Tibial nerve (tissue), 4 donors: ENCODE results near the gene SUCLG2. TPM values are rescaled to one million over a fixed set of nuclear protein-coding genes. Genes with fewer than 3 reads are reported as not detected.

Experiments used
- DNase-seq, 2 donors: peaks; one replicate each; pipeline ENCODE4 v3.0.0-alpha.2; 2019; ENCODE audit warnings: low spot score in 2 of 2
- H3K27ac ChIP-seq, 4 donors: fragments of 200-600 bp; sonication (generic) in 3 of 4; one replicate each; pipeline ENCODE4 v1.5.1; 2017 to 2019; ENCODE audit warnings: mild to moderate bottlenecking in 1 of 4
- H3K27me3 ChIP-seq, 2 donors: fragments of 200-600 bp; sonication (generic) in 1 of 2; one replicate each; pipeline versions ENCODE4 v1.5.1 to v1.6.0; 2017 to 2019
- H3K36me3 ChIP-seq, 3 donors: fragments of 200-600 bp; sonication (generic); one replicate each; pipeline ENCODE4 v1.5.1; 2018 to 2019
- H3K4me1 ChIP-seq, 4 donors: fragments of 200-600 bp; sonication (generic) in 3 of 4; one replicate each; pipeline ENCODE4 v1.5.1; 2017 to 2019
- H3K4me3 ChIP-seq, 4 donors: fragments of 200-600 bp; sonication (generic) in 3 of 4; one replicate each; pipeline ENCODE4 v1.5.1; 2017 to 2019; ENCODE audit warnings: mild to moderate bottlenecking in 1 of 4, moderate library complexity in 1 of 4
- H3K9me3 ChIP-seq, 4 donors: fragments of 200-600 bp; sonication (generic) in 3 of 4; one replicate each; pipeline ENCODE4 v1.5.1; 2017 to 2019
- EP300 ChIP-seq, 2 donors: sonication (generic); formaldehyde crosslinking; IDR thresholded peaks; one replicate each; pipeline ENCODE4 v1.6.1; 2017; ENCODE audit warnings: antibody characterized with exemption in 2 of 2, mild to moderate bottlenecking in 1 of 2
- POLR2A ChIP-seq, 2 donors: fragments of 450-650 bp; IDR thresholded peaks; one replicate each; pipeline ENCODE4 v1.6.1; 2017; ENCODE audit warnings: antibody characterized with exemption in 2 of 2, mild to moderate bottlenecking in 2 of 2, moderate library complexity in 2 of 2
- WGBS, 2 donors: methylation state at CpG; one replicate each; pipeline ENCODE4 v1.1.5; 2018; 5-methylcytosine and 5-hydroxymethylcytosine counted together
- total RNA-seq, 4 donors: library from RNA; depleted of rRNA; stranded (reverse); fragments of >200 nt; gene quantifications; one replicate each; pipeline ENCODE4 v1.1.0, GENCODE V29; 2016
- TF ChIP-seq, protein P1 (sequence below), 5 experiments: fragments of 200-600 bp in 3 of 5; fragments of 450-650 bp in 2 of 5; sonication (generic) in 3 of 5; IDR thresholded peaks; one replicate each; pipeline ENCODE4 v1.5.1; 2016 to 2019; ENCODE audit warnings: antibody characterized with exemption in 5 of 5, mild to moderate bottlenecking in 3 of 5, moderate library complexity in 2 of 5

Gene SUCLG2
- total RNA-seq, 4 donors from 2014 or later = 28.0 to 52.8 (median 42.7) TPM

GRCh38 chr3:67647390-67647878 is 7.0 kb downstream of the SUCLG2 start:
- no peaks in the 10 kb centered on the region for H3K27me3 ChIP-seq
- H3K4me1 ChIP-seq = peaks cover 0 to 35% (median 7%) of the 10 kb centered on the region in 4 donors
- no peaks in the 10 kb centered on the region for H3K9me3 ChIP-seq
- TF ChIP-seq, protein P1, sequence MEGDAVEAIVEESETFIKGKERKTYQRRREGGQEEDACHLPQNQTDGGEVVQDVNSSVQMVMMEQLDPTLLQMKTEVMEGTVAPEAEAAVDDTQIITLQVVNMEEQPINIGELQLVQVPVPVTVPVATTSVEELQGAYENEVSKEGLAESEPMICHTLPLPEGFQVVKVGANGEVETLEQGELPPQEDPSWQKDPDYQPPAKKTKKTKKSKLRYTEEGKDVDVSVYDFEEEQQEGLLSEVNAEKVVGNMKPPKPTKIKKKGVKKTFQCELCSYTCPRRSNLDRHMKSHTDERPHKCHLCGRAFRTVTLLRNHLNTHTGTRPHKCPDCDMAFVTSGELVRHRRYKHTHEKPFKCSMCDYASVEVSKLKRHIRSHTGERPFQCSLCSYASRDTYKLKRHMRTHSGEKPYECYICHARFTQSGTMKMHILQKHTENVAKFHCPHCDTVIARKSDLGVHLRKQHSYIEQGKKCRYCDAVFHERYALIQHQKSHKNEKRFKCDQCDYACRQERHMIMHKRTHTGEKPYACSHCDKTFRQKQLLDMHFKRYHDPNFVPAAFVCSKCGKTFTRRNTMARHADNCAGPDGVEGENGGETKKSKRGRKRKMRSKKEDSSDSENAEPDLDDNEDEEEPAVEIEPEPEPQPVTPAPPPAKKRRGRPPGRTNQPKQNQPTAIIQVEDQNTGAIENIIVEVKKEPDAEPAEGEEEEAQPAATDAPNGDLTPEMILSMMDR (IDR thresholded peaks at IDR 0.05) = no peak
- TF ChIP-seq EP300 (IDR thresholded peaks at IDR 0.05) = no peak
- no peak for TF ChIP-seq POLR2A (IDR thresholded peaks at IDR 0.05)
- no peak overlapping the region for H3K27ac ChIP-seq
- peaks cover 0 to 15% (median 0%) of the 10 kb centered on the region in 3 donors for H3K36me3 ChIP-seq
- no peak for DNase-seq
- no peak overlapping the region for H3K4me3 ChIP-seq
- WGBS, 2 donors = 59 to 67% methylated on average over 5 of the region's 5 CpGs

GRCh38 chr3:67646586-67647234 is 7.7 kb downstream of the SUCLG2 start:
- WGBS, 2 donors = 79 to 81% methylated on average over 8 of the region's 8 CpGs
- DNase-seq = no peak
- no peaks in the 10 kb centered on the region for H3K9me3 ChIP-seq
- H3K4me1 ChIP-seq = peaks cover 0 to 29% (median 7%) of the 10 kb centered on the region in 4 donors
- H3K4me3 ChIP-seq = no peak overlapping the region
- TF ChIP-seq POLR2A (IDR thresholded peaks at IDR 0.05) (no peak), EP300 (IDR thresholded peaks at IDR 0.05) (no peak)
- TF ChIP-seq, protein P1 (IDR thresholded peaks at IDR 0.05) = no peak
- H3K36me3 ChIP-seq = peaks cover 0 to 15% (median 0%) of the 10 kb centered on the region in 3 donors
- H3K27ac ChIP-seq = no peak overlapping the region
- H3K27me3 ChIP-seq = no peaks in the 10 kb centered on the region

DNA sequence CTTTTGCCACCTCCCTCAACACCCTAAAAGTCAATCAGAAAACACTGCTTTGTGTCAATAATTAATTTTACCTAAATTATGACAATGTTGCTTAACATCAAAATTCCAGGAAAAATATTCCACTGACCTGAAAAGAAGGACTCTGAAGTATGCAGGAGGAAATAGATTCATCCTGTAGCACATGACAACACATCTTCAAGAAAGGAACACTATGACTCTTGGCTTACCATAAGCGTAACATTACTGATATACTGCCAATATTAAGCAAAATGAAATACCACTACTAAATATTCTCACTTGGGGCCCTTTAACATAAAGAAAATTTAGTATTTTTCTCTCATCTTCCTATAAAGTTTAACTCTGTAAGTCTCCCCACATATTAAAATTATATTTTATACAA is 9.6 kb downstream of the SUCLG2 start:
- 90 to 96% methylated on average over 1 of the region's 1 CpG for WGBS, 2 donors
- DNase-seq = no peak
- H3K27me3 ChIP-seq = no peaks in the 10 kb centered on the region
- H3K4me1 ChIP-seq = peaks cover 0 to 18% (median 0%) of the 10 kb centered on the region in 4 donors
- TF ChIP-seq, protein P1 (IDR thresholded peaks at IDR 0.05) = no peak
- TF ChIP-seq POLR2A (IDR thresholded peaks at IDR 0.05) = no peak
- TF ChIP-seq EP300 (IDR thresholded peaks at IDR 0.05) = no peak
- peaks cover 0 to 15% (median 0%) of the 10 kb centered on the region in 3 donors for H3K36me3 ChIP-seq
- H3K27ac ChIP-seq = no peak overlapping the region
- no peak overlapping the region for H3K4me3 ChIP-seq
- no peaks in the 10 kb centered on the region for H3K9me3 ChIP-seq

GRCh38 chr3:67642734-67643133 is 11.7 kb downstream of the SUCLG2 start:
- TF ChIP-seq EP300 (IDR thresholded peaks at IDR 0.05) (no peak), POLR2A (IDR thresholded peaks at IDR 0.05) (no peak)
- TF ChIP-seq, protein P1 (IDR thresholded peaks at IDR 0.05) = no peak
- WGBS, 2 donors = 87 to 94% methylated on average over 1 of the region's 1 CpG
- H3K36me3 ChIP-seq = peaks cover 0 to 15% (median 0%) of the 10 kb centered on the region in 3 donors
- no peak overlapping the region for H3K4me3 ChIP-seq
- no peak overlapping the region for H3K27ac ChIP-seq
- no peak for DNase-seq
- H3K27me3 ChIP-seq = no peaks in the 10 kb centered on the region
- H3K4me1 ChIP-seq = peaks cover 0 to 6% (median 0%) of the 10 kb centered on the region in 4 donors
- no peaks in the 10 kb centered on the region for H3K9me3 ChIP-seq

DNA sequence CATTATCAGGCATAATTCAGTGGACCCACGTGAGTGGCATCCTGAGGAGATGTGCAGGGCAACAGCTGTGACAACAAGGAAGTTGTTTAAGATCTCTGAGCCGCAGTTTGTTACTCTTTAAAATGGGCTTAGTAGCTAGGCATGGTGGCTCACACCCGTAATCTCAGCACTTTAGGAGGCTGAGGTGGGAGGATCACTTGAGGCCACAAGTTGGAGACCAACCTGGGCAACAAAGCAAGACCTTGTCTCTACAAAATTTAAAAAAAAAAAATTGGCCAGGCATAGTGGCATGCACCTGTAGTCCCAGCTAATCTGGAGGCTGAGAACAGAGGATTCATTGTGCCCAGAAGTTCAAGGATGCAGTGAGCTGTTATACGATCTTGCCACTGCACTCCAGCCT is 12.2 kb downstream of the SUCLG2 start:
- WGBS, 2 donors = 79 to 84% methylated on average over 4 of the region's 4 CpGs
- no peak for DNase-seq
- H3K4me1 ChIP-seq = peaks cover 0 to 6% (median 0%) of the 10 kb centered on the region in 4 donors
- TF ChIP-seq POLR2A (IDR thresholded peaks at IDR 0.05) (no peak), EP300 (IDR thresholded peaks at IDR 0.05) (no peak)
- TF ChIP-seq, protein P1 (IDR thresholded peaks at IDR 0.05) = no peak
- H3K9me3 ChIP-seq = no peaks in the 10 kb centered on the region
- no peak overlapping the region for H3K27ac ChIP-seq
- peaks cover 0 to 11% (median 0%) of the 10 kb centered on the region in 3 donors for H3K36me3 ChIP-seq
- H3K4me3 ChIP-seq = no peak overlapping the region
- H3K27me3 ChIP-seq = no peaks in the 10 kb centered on the region
